Epithelial cell of esophagus (primary cell): ENCODE data around the gene C16orf90.
"Not testable (repeated sequence)": the region's sequence is repeated elsewhere in the genome, so short reads cannot be mapped to it uniquely, and the experiment has no call there.

Experiments used
- DNase-seq: peaks from one replicate; pipeline ENCODE4 v3.0.0; 2010; ENCODE audit warnings: low read depth
- H3K4me3 ChIP-seq: 2 replicates; pipeline ENCODE4 v1.5.1; 2011; ENCODE audit warnings: mild to moderate bottlenecking, low read length, control low read depth
- TF ChIP-seq, protein P1 (sequence below): IDR thresholded peaks from 2 replicates; pipeline ENCODE4 v1.5.1; 2011; ENCODE audit warnings: low read depth, mild to moderate bottlenecking, low read length, control low read depth, inconsistent platforms; ENCODE audit not compliant: insufficient read depth; ENCODE audit errors: missing control alignments

The C16orf90 gene

DNA sequence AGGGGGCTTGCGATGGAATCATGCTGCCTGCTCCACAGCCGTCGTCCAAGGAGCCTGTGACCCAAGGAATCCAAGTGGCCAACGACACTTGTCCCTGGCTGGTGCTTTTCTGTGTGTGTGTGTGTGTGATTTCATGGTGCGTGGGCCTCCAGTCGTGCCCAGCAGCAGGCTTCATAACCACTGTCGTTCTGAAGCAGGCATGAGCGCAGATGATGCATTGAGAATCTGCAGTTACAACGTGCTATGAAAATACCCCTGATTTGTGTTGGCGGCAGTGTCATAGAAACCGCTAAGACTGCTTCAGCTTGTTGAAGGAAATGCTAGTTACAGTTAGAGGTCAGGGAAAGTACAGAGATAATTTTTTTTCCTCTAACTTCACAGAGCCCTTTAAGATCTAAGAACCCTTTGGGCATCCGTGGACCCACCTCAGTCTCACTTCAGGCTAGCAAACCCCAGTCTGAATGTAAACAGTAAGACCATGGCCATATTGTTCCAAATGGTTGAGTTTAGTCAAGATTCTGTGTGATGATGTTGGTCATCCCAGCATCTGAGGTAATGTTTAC, 15.6 kb downstream of the C16orf90 start:
- TF ChIP-seq, protein P1, sequence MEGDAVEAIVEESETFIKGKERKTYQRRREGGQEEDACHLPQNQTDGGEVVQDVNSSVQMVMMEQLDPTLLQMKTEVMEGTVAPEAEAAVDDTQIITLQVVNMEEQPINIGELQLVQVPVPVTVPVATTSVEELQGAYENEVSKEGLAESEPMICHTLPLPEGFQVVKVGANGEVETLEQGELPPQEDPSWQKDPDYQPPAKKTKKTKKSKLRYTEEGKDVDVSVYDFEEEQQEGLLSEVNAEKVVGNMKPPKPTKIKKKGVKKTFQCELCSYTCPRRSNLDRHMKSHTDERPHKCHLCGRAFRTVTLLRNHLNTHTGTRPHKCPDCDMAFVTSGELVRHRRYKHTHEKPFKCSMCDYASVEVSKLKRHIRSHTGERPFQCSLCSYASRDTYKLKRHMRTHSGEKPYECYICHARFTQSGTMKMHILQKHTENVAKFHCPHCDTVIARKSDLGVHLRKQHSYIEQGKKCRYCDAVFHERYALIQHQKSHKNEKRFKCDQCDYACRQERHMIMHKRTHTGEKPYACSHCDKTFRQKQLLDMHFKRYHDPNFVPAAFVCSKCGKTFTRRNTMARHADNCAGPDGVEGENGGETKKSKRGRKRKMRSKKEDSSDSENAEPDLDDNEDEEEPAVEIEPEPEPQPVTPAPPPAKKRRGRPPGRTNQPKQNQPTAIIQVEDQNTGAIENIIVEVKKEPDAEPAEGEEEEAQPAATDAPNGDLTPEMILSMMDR, result no peak
- DNase-seq, result no peak
- H3K4me3 ChIP-seq, result no peak overlapping the region

DNA sequence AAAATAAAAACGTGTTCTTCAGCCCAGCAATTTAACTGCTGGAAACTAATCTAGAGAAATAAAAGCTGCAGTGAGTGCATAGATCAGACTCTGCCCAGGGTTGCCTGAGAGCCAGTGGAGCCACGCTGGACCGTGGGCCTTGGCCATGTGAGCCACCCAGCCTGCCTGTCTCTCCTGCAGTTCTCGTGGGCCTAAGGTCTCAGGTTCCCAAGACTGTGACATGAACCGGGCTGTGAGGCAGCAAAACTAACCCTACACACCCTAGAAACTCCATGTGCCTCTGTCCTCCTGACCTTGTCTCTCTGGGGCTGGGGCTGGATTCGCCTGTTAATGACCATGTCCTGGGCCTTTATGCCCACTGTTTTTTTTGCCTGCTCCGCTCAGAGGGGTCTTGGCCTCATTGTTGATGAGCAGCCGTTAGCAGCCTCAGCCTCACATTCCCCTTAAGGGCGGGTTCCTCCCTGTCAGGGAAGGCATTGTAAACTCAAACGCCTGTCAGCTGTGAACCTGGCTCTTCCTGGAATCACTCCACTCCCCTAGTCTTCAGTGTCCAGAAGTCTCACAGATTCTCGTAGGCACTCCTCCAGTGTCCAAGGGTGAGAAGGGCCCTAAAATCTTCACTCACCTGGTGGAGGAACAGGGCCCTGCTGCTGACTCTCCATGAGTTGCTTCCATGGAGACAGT, 16.9 kb downstream of the C16orf90 start:
- no peak for DNase-seq
- no peak overlapping the region for H3K4me3 ChIP-seq
- TF ChIP-seq, protein P1, result no peak

DNA sequence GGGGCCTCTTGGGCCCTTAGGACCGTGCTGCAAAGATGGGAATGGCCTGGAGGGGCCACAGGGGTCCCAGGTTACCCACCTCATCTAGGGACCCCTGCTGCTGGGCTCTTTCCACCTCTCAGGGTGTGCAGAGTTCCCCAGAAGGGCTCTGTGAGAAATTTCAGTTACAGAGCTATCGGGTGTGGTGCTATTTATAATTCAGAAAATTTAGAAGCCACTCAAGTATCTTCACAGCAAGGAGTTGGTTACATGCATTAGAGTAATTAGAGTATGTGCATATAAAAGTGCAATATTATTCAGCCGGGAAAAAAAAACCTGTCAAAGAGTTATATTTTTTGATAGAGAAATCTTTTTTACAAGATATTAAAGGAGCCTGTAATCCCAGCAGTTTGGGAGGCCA, 18.9 kb downstream of the C16orf90 start:
- TF ChIP-seq, protein P1, result no peak
- H3K4me3 ChIP-seq, result no peak overlapping the region
- DNase-seq, result no peak

DNA sequence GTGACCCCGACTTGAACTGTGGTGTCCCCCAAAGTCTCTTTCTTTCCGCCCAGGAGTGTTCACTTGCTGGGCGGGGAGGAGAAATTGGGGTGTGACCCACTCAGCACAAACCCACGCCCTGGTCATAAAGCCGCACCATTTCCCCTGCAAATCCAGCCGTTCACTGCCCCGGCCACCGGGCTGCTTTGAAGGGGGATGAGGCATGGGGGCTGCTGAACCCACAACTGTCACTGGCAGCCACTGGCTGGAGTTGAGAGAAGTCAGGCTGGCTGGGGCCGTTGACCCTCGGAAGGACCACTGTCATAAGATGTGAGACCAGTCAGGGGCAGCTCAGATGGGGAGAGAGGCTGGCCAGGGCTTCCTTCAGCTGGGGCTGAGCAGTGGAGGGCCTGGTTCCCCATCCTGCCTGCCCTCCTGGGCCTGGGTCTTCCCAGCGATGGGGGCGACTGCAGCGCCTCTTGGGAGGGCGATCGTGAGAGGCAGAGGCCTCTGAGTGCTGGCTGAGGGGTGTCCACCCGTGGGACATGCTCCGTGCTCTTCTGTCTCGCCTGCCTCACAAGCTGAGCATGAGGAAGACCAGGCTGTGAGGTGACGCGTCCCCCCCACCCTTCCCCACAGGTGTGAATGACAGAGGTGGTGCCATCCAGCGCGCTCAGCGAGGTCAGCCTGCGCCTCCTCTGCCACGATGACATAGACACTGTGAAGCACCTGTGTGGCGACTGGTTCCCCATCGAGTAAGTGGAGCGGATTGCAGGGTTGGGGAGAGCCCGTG, 19.5 kb downstream of the C16orf90 start:
- no peak for DNase-seq
- TF ChIP-seq, protein P1, result no peak

DNA sequence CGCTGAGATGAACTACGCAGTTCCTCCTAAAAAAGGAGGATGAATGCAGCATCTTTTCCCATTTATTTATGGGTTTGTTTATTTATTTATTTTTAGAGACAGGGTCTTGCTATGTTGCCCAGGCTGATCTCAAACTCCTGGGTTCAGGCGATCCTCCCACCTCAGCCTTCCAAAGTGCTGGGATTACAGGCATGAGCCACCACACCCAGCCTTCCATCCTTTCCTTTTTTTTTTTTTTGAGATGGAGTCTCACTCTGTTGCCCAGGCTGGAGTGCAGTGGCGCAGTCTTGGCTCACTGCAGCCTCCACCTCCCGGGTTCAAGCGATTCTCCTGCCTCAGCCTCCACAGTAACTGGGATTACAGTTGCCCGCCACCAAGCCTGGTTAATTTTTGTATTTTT, 20.4 kb downstream of the C16orf90 start:
- DNase-seq, result not testable (repeated sequence)

More for the DNA sequence above, 19.5 kb downstream of the C16orf90 start:
- H3K4me3 ChIP-seq, result no peak overlapping the region

DNA sequence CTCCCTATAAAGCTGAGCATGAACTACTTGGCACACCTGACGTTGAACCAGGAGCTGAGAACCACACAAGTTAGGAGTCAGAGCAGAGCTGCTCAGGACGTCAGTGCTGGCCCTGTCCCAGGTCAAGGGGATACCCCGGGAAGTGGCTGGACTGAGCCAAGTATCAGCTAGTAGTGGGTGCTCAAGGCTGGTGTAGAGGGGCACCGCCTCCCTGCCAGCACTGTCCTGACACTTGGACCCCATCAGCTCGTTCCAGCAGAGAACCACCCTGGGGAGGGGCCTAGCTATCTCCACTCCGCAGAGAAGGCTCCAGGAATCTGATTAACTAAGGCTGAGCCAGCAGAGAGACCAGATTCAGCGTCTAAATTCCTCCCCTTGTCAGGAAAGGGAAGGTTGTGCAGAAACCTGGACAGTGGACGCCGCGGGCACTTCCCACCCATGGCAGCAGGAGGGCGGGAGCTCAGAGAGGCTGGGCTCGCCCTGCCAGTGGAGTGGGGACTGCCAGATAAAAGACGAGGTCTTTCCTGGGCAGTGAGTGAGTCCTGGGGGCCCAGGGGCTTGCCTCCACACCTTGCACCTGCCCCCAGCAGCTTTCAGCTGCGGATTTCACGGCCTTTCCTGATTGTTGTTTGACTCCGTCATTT, 21.0 kb downstream of the C16orf90 start:
- TF ChIP-seq, protein P1, result no peak
- no peak for DNase-seq

More for the DNA sequence above, 20.4 kb downstream of the C16orf90 start:
- H3K4me3 ChIP-seq, result not testable (repeated sequence)

DNA sequence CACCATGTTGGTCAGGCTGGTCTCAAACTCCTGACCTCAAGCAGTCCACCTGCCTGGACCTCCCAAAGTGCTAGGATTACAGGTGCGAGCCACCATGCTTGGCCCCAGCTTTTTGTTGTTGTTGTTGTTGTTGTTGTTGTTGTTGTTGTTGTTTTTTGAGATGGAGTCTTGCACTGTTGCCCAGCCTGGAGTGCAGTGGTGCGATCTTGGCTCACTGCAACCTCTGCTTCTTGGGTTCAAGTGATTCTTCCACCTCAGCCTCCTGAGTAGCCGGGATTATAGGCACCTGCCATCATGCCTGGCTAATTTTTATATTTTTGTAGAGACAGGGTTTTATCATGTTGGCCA, 21.7 kb downstream of the C16orf90 start:
- DNase-seq, H3K4me3 ChIP-seq: not testable (repeated sequence)

More for the DNA sequence above, 21.0 kb downstream of the C16orf90 start:
- no peak overlapping the region for H3K4me3 ChIP-seq
